KG1 (cell line): ENCODE results near the gene ACADSB.

Experiments used
- DNase-seq: peaks from one replicate; lab custom pipeline; 2025; lab: John Stamatoyannopoulos, UW

ACADSB gene

DNA sequence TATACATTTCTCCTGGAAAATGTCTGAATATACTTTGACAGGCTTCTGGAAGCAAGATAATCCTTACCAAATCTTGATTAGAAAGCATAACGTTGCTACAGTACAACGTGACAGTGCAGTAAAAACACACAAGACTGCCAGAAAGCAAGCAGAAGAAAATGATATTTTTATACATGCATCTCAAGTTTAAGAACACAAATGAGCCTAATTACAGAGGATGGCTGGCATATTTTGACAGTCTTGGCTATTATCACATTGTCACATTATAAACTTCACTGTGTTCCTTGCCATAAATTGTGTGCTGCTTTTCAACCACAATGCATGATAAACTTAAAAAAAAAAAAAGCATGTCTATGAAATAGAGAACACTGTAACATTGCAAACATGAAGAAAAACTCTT, 4.5 kb upstream of the ACADSB start:
- DNase-seq: no peak

DNA sequence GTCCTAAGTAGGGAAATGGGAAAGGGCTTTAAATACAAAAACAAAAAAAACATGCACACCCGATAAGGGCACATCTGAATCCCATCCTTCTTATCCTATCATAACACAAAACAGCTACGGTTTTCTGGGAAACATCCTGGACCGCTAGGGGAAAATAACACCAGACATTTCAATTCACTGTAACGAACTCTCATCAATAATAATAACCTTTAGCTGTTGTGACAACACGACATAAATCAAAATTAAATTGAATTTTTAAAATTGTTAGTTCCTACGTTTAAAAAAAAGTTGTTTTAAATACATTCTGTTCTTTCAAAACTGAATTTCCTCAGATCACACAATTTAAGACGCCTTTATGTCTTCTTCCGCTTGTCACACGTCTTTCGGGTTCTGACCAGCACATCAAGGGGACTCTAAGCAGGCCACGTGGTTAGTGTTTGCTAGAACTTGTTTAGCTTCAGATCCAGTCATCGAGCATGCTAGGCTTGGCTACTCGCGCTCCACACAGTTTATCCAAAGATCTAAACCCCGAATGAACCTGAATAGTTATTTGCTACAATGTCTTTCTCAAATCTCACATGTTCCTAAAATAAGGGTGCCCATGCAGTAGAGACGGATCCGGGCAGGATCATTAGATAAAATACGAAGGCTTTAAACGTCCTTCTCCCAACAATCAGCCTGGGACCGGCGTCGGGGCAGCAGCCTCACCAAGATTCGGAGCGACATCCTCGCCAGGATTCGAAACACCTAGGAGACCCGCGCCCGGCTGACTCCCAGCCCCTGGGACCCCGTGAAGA, 1.1 kb upstream of the ACADSB start:
- peak; percentile 28 for DNase-seq

DNA sequence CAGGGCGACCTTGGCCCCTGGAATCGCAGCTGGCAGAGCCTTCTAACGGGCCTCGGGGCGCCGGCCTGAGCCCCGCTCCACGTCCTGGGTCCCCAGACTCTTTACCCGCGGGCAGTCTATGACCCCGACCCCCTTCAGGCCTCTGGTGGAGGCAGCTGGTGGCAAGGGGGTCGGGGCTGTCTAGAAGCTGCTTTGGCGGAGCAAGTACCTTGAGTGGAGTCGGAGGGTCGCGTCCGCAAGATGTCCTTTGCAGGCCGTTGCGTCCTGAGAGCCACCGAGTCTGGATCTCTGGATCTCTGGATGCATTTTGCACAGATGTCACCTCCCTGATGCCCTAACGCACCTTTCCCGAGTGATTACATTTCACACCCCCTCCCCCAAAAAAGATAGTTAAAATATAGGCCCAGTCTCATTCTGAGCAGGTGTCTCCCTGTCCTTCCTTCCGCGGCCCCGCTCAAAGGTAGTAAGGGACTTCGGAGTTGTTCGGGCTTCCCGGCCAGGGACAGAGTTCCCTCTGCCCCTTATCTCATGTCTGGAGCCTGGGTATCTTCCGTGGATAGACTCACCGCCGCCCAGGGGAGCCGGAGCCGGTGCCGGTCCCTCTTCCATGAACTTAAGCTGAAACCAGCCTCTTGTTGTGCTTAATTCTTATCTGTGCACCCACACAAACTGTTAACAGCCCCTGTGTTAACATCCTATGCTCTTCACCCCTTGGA, 457 bp downstream of the ACADSB start:
- DNase-seq: peak; percentile 33

DNA sequence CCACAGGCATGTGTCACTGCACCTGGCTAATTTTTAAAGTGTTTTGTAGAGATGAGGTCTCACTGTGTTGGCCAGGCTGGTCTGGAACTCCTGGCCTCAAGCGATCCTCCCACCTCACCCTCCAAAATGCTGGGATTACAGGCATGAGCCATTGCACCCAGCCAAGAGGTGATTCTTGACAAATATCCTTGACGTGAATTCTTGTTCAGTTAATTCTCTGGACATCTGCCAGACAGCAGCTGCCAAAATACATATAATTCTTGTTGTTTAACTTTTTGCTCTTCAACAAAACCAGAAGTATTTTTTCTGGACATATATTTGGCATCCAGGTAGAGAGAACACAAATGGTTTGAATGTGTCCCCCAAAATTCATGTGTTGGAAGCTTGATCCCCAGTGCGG, 3.2 kb downstream of the ACADSB start:
- DNase-seq: no peak

- no peak for DNase-seq
These were observed 4.9 kb downstream of the ACADSB start for GRCh38 chr10:123013456-123014419.

DNA sequence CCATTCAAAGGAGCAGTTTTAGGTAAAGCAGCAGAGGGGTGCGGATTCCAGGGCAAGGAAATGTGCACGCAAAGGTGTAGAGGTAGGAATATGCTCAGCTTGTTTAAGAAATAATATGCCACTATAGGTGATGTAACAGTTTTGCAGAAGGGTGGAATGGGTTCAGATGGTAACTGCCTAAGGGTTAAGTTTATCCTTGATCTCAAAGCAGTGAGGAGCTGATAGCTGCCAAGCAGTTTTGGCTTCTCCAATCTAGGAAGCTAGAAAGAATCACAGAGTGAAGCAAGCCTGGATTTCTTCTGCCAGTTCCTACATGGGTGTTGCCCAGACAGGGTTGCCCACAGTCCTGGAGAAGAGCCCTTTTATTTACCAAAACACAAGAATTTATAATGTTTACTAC, 6.0 kb downstream of the ACADSB start:
- no peak for DNase-seq

- no peak for DNase-seq
These were observed 7.4 kb downstream of the ACADSB start for GRCh38 chr10:123016228-123016627.

DNA sequence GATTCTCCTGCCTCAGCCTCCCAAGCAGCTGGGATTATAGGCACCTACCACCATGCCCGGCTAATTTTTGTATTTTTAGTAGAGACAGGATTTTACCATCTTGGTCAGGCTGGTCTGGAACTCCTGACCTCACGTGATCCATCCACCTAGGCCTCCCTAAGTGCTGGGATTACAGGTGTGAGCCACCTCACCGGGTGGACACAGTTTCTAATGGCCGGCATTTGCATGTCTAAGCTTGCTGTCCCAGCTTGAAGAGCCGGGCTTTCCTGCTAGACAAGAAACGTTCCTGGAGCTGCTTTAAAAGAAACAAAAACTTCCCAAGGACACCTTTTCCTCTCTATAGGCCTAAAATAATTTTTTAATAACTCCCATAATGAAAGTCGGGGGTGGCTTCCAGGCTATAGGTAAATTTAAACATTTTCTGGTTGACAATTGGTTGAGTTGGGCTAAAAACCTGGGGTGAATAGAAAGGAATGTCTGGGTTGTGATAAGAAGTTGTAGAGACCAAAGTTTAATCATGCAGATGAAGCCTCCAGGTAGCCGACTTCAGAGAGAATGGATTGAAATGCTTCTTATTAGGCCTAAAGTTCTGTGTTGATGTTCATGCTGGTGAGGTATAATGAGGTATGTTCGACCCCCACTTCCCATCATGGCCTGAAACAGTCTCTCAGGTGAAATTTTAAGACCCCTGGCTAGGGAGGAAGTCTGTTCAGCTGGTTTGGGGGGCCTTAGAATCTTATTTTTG, 8.8 kb downstream of the ACADSB start:
- no peak for DNase-seq

GRCh38 chr10:123018531-123018930, 9.7 kb downstream of the ACADSB start:
- DNase-seq: no peak

- DNase-seq: no peak
These were observed 10.5 kb downstream of the ACADSB start for GRCh38 chr10:123019264-123019663.

DNA sequence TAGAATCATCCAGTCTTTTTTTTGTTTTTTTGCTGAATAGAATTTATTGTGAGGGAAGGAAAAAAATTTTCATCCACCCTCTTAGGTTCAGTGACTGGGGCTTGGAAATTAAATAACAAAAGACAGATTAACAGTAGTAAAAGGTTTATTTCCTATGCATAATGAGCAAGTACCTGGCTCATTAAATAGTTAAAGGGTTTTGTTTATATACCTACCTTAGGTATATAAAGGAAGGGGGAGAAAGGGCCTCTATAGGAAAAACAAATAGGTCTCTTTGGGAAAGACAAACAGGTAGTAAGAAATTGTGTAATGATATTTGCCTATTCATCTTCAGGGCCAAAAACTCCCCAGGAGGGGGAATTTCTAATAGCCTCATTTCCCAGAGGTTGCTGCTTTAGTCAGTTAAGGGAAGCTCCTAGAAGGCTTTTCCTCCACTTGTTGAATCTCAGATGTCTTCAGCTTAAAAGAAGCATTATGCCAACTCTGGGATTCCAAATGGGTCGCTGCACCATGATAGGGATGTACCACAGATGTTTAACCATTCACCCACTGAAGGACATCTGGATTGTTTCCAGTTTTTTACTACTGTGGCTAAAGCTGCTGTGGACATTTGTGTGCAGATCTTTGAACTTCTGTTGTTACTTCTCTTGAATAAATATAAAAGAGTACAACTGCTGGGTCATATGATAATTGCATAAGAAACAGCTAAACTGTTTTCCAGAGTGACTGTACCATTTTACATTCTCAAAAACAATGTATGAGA, 11.3 kb downstream of the ACADSB start:
- DNase-seq: no peak

DNA sequence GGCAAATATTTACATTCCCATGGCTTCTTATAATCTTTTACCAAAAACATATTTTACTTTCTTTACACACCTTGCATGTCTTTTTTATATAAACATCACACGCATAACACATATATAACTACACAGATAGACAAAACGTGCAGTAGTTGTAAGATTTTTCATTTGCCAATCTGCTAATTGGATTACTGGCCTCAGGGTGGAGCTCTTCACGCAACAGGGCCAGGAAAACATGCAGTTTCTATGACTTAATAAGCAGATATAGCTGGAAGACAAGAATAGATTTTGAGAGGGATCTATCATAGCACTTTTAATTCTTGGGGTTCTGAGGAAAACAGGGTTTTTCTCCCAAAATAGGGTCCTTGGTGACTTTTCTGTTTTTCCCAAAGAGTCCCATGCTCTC, 12.7 kb downstream of the ACADSB start:
- peak; percentile 12 for DNase-seq

DNA sequence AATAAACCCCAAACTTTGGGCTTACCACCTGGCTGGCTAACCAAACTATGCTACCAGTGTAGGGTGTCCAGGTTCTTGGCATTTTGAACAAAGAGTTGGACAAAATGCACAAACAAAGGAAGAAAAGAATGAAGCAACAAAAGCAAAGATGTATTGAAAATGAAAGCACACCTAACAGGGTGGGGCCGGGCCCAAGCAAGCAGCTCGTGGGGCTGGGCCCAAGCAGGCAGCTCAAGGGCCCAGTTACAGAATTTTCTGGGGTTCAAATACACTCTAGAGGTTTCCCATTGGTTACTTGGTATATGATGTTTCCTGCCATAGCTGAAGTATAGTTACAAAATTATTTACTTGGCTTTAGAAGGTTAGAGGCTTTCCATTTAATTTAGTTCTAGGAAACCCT, 15.7 kb downstream of the ACADSB start:
- no peak for DNase-seq

DNA sequence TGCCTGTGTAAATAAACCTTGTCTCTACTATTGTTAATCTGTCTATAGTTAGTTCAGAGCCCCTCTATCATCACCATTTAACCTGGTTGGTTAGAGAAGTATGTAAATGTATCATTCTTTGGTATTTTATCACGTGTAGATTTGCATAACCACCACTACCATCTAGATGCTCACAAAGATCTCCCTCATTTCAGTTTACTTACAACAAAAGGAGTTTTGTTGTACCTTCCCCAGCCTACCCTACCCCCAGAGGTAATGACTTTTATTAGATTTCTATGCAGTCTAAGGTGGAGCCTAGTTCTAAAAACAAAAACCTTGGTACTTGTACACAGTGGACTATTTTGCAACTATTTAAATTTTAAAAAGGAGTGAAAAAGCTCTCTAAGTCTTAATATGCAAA, 17.5 kb downstream of the ACADSB start:
- DNase-seq: no peak

DNA sequence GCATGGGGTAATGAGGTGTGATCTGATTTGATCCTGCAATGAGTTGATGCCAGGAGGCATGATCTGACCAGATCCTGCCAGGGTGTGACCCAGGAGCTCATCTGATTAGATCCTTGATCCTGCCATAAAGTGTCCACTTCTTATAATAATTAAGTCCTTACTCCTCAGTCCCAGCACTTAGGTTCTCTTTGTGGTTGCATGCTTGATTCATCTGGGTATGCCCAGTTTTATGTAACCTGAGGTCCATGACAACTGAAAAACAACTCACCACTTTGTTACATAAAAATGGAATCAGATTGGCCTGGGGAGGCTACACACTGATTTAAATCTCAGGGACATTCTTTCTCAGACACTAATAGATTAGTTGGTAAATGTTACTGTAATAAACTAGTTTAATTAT, 19.1 kb downstream of the ACADSB start:
- no peak for DNase-seq

DNA sequence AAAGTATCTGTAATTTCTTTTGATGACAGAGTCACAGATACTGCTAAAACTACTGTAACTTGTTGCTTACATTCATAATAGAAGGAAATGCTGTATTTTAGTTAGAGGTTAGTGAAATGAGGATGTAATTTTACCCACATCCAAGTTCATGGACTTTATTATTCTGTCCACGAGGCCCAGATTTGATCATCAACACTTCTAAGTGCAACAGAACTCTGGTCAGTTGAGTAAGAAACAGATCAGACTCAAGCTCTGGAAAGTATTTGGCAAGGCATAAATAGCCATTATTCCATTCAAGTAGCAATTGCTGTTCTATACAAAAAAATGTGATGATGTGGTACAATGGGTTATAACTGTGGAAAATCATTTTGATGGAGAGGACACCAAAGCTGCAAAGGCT, 22.3 kb downstream of the ACADSB start:
- DNase-seq: no peak

DNA sequence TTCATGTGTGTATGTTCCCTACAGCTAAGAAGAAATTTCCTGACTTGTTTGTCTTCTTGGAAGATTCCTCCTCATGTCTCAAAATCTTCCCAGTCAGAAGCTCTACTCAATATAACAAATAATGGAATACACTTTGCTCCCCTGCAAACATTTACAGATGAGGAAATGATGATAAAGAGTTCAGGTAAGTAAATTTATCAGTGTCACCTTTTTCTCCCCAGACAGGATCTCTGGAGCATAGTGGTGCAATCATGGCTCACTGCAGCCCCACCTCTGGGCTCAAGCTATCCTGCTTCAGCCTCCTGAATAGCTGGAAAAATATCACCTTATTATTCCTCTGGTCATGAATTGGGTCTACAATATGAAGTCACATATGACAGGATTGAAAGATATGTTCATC, 25.5 kb downstream of the ACADSB start:
- no peak for DNase-seq

GRCh38 chr10:123035467-123036086, 26.8 kb downstream of the ACADSB start:
- DNase-seq: no peak

- peak; percentile 65 for DNase-seq
These were observed 30.2 kb downstream of the ACADSB start for GRCh38 chr10:123038782-123039631.

DNA sequence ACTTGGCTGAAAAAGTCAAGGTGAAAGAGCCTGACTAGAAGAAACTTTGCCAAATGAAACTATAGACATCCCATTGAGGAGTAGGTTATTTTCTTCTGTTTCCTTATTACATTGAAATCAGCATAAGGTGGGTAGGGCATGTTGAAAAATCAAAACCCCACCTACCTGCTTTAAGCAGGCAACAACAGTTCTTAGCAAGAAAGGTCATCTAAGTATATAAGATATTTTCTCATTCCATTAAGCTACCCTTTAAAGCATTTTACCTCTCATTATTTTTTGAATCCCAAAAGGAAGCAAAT, 30.8 kb downstream of the ACADSB start:
- DNase-seq: no peak
